ENCODE measurements around the gene AP2S1. TPM values are rescaled to one million over a fixed set of nuclear protein-coding genes. Genes with fewer than 3 reads are reported as not detected.
"Not testable (repeated sequence)": the region's sequence is repeated elsewhere in the genome, so short reads cannot be mapped to it uniquely, and the experiment has no call there.

AP2S1 gene
- 114 and 120 TPM in 2 replicates for total RNA-seq

DNA sequence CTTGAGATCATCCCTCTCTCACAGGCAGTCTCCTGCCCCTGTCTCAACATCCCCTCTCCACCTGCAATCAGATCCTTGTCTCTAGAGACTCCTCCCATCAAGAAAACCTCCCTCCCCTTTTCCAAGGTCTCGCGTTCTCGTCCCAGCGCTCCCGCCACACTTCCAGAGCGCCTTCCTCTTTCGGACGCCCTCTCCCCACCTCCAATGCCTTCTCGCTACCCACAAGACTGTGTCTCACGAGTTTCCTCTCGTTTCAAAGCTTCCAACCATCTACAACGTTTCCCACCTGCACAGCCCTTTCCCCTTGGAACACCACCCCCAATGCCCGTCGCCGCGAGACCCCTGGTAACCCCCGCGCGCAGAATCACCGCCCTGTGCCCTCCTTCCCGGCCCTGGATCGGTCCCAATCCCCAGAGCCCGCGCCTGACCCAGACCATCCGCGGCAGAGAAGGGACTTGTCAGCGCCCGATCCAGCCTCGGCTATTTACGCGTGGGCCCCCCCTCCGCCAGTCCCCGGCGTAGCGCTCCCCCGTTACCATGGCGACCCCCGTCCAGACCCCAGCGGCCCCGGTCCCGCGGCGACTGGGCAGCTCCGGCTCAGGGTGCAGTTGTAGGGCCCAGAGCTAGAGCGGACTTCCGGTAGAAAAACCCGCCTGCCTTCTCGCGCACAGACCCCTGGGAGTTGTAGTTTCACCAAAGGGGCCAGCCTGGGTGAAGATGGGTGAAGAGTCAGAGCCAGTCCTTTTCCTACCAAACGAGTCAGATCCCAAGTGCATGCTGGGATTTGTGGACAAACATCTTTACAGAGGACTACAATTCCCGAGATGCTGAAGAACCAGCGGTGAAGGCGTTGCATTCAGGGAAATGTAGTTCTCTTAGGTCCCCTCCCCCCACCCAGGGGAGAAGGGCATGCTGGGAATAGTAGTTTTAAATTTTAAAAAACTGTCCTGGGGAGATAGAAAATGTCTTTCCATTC, at the start of gene AP2S1:
AP2S1 (minus strand) TSS at position 619 of the 976 bp plus-strand sequence; CDS start at position 539, 80 bp downstream.
- intact Hi-C loops (cut with micrococcal nuclease), result loop anchor here (1.0 to 2.0 kb wide), 3 partner anchors 10 to 198 kb away; partner anchors contain the start of genes ARHGAP35 and TMEM160

DNA sequence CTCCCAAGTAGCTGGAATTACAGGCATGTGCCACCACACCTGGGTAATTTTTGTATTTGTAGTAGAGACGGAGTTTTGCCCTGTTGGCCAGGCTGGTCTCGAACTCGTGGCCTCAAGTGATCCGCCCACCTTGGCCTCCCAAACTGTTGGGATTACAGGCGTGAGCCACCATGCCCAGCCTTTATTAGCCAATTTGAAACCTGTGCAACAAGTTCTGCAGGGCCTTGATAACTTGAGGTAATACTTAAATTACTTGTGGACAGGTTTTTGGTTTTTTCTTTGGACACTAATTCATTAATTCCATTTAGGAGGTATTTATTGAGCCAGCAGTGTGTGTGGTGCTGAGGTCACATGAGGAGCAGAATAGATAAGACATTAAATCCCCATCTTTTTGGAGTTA, 49.7 kb upstream of the AP2S1 start:
- intact Hi-C loops (cut with micrococcal nuclease), result no loop called here

DNA sequence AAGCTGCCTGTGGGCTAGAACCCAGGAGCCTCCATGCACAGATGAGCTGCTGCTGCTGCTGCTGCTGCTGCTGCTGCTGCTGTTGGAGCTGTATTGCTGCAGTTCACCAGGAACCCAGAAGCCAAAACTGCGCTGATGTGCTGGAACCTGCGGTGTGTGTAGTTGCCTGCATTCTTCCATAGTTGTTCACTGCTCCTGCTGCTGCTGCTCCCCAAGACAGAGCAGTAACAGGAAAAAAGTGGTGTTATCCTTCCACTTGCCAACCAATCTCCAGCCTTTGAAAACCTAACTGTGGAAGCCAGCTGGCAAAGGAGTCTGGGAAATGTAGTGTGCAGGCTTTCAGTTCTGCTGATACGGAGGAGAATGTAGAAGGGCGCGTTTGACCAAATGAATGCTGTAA, 48.1 kb upstream of the AP2S1 start:
- intact Hi-C loops (cut with micrococcal nuclease), result no loop called here

DNA sequence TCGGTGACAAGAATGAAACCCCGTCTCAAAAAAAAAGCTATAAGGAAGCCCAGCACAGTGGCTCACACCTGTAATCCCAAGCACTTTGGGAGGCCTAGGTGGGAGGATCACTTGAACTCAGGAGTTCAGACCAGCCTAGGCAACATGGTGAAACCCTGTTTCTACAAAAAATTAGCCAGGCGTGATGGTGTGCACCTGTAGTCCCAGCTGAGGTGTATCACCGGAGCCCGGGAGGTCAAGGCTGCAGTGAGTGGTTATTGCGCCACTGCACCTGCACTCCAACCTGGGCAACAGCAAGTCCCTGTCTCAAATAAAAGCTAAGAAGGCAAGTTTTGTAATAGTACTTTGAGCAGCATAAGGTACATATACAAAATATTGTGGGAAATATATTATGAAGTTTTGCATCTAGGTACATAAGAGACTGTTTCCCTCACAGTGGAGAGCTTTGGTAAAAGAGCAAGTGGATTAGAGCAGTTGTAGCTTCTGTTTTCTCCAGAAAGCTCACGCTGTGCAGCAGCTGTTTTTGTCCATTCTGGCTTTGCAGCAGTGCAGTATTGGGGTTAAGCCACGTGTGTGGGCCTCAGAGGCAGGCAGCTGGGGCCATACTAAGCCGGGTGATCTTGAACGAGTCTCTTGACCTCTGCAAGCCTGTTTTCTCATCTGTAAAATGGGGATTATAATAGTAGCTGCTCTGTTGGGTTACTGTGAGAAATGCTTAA, 45.6 kb upstream of the AP2S1 start:
- intact Hi-C loops (cut with micrococcal nuclease), result no loop called here

GRCh38 chr19:46892252-46893179, 41.9 kb upstream of the AP2S1 start:
- intact Hi-C loops (cut with micrococcal nuclease), result no loop called here

GRCh38 chr19:46890423-46891170, 40.0 kb upstream of the AP2S1 start:
- intact Hi-C loops (cut with micrococcal nuclease), result no loop called here

DNA sequence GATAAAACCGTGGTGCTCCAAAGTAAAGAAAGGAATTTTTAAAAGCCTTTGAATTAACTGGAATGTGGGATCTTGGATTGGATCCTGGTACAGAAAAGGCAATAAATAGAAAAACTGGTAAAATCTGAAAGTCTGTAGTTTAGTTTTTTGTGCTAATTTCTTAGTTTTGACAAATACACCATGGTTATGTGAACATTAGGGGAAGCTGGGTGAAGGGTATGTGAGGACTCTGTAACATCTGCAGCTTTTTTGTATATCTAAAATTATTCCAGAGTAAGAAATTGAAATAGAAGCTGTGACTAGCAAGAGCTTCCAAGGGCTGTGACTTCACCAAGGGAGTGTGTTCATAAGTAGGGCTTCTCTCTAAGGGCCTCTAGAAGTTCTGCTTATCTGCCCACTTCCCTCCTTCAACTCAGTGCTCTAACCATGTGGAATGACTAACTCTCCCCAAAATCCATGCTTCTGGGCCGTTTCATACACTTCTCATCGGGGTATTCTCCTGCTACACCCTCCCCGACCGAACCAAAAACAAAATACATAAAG, 36.7 kb upstream of the AP2S1 start:
- intact Hi-C loops (cut with micrococcal nuclease), result no loop called here

- intact Hi-C loops (cut with micrococcal nuclease), result no loop called here
These were observed 36.0 kb upstream of the AP2S1 start for GRCh38 chr19:46886546-46887239.

- intact Hi-C loops (cut with micrococcal nuclease), result no loop called here
These were observed 34.8 kb upstream of the AP2S1 start for GRCh38 chr19:46885411-46885810.

DNA sequence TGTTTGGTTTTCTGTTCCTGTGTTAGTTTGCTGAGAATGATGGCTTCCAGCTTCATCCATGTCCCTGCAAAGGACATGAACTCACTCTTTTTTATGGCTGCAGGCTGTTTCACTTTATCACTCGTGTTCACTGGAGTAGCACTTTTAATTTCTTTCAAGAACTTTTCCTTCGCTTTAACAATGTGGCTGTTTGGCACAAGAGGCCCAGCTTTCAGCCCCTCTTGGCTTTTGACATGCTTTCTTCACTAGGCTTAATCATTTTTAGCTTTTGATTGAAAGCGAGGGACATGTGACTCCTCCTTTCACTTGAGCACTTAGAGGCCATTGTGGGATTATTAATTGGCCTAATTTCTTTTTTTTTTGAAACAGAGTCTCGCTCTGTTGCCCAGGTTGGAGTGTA, 32.1 kb upstream of the AP2S1 start:
- intact Hi-C loops (cut with micrococcal nuclease), result not testable (repeated sequence)

GRCh38 chr19:46882034-46882433, 31.4 kb upstream of the AP2S1 start:
- intact Hi-C loops (cut with micrococcal nuclease), result no loop called here

DNA sequence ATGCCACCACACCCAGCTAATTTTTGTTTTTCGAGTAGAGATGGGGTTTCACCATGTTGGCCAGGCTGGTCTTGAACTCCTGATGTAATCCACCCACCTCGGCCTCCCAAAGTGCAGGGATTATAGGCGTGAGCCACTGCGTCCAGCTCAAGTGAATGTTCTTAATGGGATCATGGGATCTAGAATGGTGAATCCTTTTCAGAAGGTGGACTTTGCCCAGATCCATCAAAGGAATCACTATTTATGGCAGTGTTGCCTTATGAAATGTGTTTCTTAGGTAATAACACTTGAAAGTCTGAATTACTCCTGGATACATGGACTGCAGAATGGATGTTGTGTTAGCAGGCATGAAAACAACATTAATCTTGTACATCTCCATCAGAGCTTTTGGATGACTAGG, 30.4 kb upstream of the AP2S1 start:
- intact Hi-C loops (cut with micrococcal nuclease), result no loop called here

DNA sequence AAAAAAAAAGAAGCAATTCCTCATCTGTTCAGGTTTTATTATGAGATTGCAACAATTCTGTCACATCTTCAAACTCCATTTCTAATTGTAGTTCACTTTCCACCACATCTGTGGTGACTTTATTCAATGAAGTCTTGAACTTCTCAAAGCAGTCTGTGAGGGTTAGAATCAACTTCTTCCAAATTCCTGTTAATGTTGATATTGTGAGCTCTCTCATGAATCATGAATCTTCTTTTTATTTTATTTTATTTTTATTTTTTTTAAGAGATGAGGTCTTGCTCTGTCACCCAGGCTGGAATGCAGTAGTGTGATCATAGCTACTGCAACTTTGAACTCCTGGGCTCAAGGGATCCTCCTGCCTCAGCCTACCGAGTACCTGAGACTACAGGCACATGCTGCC, 29.8 kb upstream of the AP2S1 start:
- intact Hi-C loops (cut with micrococcal nuclease), result no loop called here

DNA sequence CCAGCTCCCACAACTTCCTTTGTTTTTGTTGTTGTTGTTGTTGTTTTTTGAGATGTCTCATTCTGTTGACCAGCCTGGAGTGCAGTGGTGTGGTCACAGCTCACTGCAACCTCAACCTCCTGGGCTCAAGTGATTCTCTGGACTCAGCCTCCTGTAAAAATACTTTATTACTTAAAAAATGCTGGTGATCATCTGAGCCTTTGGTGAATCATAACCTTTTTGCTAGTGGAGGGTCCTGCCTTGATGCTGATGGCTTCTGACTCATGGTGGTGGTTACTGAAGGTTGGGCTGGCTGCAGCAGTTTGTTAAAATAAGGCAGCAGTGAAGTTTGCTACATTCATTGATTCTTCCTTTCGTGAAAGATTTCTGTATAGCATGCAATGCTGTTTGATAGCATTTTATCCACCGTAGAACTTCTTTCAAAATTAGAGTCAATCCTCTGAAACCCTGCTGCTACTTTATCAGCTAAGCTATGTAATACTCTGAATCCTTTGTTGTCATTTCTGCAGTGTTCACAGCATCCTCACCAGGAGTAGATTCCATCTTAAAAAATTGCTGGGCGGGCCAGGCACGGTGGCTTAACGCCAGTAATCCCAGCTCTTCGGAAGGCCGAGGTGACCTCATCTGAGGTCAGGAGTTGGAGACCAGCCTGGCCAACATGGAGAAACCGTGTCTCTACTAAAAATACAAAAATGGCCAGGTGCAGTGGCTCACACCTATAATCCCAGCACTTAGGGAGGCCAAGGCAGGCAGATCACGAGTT, 28.1 kb upstream of the AP2S1 start:
- intact Hi-C loops (cut with micrococcal nuclease), result no loop called here

DNA sequence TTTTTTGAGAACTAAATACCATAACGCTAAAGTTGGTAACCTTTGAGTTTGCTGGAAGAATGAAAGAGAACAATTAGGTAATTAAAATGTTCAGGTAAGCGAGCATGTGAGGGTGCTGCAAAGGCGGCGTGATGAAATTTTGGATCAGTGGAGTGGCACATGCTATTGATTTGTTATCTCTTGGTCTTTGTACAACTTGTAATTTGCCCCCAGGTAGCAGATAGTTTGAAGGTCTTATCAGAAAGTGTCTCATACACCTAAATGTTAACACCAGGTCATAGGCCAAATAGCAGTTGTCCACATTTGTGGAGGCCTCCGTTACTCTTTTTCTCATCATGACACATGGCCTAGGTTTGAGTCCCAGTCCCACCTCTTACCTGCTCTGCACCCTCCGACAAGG, 25.0 kb upstream of the AP2S1 start:
- intact Hi-C loops (cut with micrococcal nuclease), result no loop called here

GRCh38 chr19:46875234-46875633, 24.6 kb upstream of the AP2S1 start:
- intact Hi-C loops (cut with micrococcal nuclease), result no loop called here

DNA sequence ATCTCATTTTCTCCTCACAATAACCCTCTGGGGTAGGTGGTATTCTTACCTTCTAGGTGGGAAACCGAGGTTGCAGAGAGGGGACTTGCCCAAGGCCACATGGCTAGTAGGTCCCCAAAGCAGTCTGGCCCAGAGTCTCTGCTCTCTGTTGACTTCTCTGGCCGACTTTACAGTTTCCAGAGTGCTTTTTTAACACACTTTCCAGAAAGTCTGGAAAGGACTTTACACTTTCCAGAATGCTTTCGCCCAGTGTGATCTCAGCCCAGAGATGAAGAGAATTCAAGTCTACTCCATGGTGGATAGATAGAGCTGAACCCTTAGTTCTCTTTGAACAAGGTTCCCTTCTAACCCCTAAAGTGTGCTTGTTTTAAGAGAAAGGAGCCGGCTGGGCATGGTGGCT, 22.3 kb upstream of the AP2S1 start:
- intact Hi-C loops (cut with micrococcal nuclease), result no loop called here

GRCh38 chr19:46871173-46871572, 20.5 kb upstream of the AP2S1 start:
- intact Hi-C loops (cut with micrococcal nuclease), result not testable (repeated sequence)

All from T-helper 2 cell treated with Interferon-gamma antibody and Interleukin-4, amounts not matched to agents 100 ng/mL and 5 ng/mL, for 36 hours (primary cell).